Osteoblast (primary cell): ENCODE data around the gene WSCD1. TPM values are rescaled to one million over a fixed set of nuclear protein-coding genes. Genes with fewer than 3 reads are reported as not detected.

Experiments
- DNase-seq: peaks from one replicate; pipeline ENCODE4 v3.0.0; 2011; ENCODE audit warnings: low spot score, mixed read lengths; ENCODE audit not compliant: insufficient read length; ENCODE audit errors: missing footprints
- H2AFZ ChIP-seq: 2 replicates; pipeline ENCODE4 v1.6.0; 2011; ENCODE audit warnings: mild to moderate bottlenecking, low read length
- H3K27ac ChIP-seq: 2 replicates; pipeline ENCODE4 v1.5.1; 2011; ENCODE audit warnings: mild to moderate bottlenecking, low read depth, low read length, moderate library complexity
- H3K27me3 ChIP-seq: 2 replicates; pipeline ENCODE4 v1.6.0; 2012; ENCODE audit warnings: mild to moderate bottlenecking, control low read depth, inconsistent platforms, low read length, moderate library complexity; ENCODE audit not compliant: insufficient read depth
- H3K36me3 ChIP-seq: 2 replicates; pipeline ENCODE4 v1.5.1; 2011; ENCODE audit warnings: mild to moderate bottlenecking, low read length, control low read depth, moderate library complexity; ENCODE audit not compliant: insufficient read depth
- H3K4me1 ChIP-seq: 2 replicates; pipeline ENCODE4 v1.5.1; 2011; ENCODE audit warnings: mild to moderate bottlenecking, low read length, control low read depth, moderate library complexity; ENCODE audit not compliant: insufficient read depth
- H3K4me2 ChIP-seq: 2 replicates; pipeline ENCODE4 v1.6.0; 2011; ENCODE audit warnings: mild to moderate bottlenecking, low read length; ENCODE audit not compliant: insufficient read depth
- H3K4me3 ChIP-seq: fragments of 200-600 bp; sonication (generic); 3 replicates; pipeline ENCODE4 v1.5.1; 2012; ENCODE audit warnings: mild to moderate bottlenecking, low read length, inconsistent platforms; ENCODE audit not compliant: insufficient read depth
- H3K79me2 ChIP-seq: 2 replicates; pipeline ENCODE4 v1.6.0; 2012; ENCODE audit warnings: mild to moderate bottlenecking, low read length, control low read depth, inconsistent platforms; ENCODE audit not compliant: insufficient read depth
- H3K9me3 ChIP-seq: 2 replicates; pipeline ENCODE4 v1.5.1; 2011; ENCODE audit warnings: low read depth, low read length, control low read depth
- H4K20me1 ChIP-seq: 2 replicates; pipeline ENCODE4 v1.6.0; 2012; ENCODE audit warnings: mild to moderate bottlenecking, low read length, control low read depth; ENCODE audit not compliant: insufficient read depth
- total RNA-seq: library from RNA; depleted of rRNA; stranded (reverse); fragments of >200 nt; gene quantifications from 2 replicates; pipeline ENCODE4 v1.2.3, GENCODE V29; 2012
- TF ChIP-seq, protein P1 (sequence below): IDR thresholded peaks from 2 replicates; pipeline ENCODE4 v1.5.1; 2011; ENCODE audit warnings: mild to moderate bottlenecking, low read depth, low read length, moderate library complexity; ENCODE audit errors: extremely low read depth

Gene WSCD1
- total RNA-seq, 1 donor = not detected

DNA sequence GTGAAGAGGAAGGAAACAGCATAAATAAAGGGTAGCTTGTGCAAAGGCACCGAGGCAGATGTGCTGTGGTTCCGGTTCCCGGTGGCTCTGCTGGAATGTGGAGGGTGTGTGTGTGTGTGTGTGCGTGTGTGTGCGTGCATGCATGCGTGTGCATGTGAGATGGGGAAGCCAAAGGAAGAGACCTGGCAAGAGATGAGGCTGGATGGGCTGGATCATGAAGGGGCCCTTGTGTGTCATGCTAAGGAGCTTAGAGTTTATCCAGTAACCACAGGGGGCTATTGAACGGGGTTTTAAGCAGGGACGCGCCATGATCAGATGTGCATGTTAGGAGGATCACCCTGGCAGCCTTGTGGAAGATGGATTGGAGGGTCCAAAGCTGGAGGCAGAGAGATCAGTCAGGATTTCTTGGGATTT lies 8.3 kb downstream of the WSCD1 start:
- DNase-seq = no peak
- Histone ChIP-seq H3K27me3 (no peaks in the 10 kb centered on the region), H3K9me3 (no peaks in the 10 kb centered on the region), H3K27ac (no peak overlapping the region), H3K4me1 (no peaks in the 10 kb centered on the region), H3K36me3 (no peaks in the 10 kb centered on the region), H3K4me3 (no peak overlapping the region), H3K79me2 (no peaks in the 10 kb centered on the region), H4K20me1 (no peaks in the 10 kb centered on the region), H2AFZ (no peak overlapping the region), H3K4me2 (no peak overlapping the region)
- TF ChIP-seq, protein P1, sequence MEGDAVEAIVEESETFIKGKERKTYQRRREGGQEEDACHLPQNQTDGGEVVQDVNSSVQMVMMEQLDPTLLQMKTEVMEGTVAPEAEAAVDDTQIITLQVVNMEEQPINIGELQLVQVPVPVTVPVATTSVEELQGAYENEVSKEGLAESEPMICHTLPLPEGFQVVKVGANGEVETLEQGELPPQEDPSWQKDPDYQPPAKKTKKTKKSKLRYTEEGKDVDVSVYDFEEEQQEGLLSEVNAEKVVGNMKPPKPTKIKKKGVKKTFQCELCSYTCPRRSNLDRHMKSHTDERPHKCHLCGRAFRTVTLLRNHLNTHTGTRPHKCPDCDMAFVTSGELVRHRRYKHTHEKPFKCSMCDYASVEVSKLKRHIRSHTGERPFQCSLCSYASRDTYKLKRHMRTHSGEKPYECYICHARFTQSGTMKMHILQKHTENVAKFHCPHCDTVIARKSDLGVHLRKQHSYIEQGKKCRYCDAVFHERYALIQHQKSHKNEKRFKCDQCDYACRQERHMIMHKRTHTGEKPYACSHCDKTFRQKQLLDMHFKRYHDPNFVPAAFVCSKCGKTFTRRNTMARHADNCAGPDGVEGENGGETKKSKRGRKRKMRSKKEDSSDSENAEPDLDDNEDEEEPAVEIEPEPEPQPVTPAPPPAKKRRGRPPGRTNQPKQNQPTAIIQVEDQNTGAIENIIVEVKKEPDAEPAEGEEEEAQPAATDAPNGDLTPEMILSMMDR = no peak

DNA sequence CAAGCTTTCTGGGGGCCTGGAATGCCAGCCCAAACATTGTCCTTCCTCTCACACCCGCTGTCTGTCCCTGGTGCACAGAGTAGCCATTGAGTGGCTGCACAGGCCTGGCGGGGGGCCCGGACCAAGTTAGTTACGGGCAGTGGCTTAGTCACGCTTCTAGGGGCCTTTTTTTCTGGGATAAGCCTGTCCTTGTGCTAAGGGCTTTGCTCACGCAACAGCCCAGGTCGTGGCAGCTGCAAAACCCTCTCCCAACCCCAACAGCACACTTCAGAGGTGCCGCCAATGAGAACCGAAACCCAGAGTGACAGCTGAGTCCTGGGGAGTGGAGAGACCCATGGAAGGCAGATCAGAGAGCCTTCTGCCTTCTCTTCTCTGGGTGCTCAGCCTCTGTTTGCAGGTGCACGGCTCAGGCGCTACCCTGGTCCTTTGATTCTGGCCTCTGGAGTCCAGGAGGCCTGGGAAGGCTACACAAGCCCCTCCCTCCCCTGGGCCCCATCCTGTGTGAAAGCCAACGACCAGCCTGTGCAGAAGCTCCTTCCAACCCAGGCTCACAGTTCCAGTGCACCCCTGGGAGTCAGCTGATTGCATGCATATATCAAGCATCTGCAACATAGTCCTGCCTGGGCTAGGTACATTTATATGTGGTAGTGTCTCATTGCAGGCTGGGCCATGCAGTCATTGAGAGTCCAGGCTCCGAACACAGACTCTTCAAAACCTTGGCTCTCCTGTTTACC lies 9.1 kb downstream of the WSCD1 start:
- Histone ChIP-seq H3K4me3 (no peak overlapping the region), H3K79me2 (no peaks in the 10 kb centered on the region), H3K36me3 (no peaks in the 10 kb centered on the region), H3K4me1 (no peaks in the 10 kb centered on the region), H2AFZ (no peak overlapping the region), H3K27me3 (peaks cover 2% of the 10 kb centered on the region), H3K4me2 (no peak overlapping the region), H3K27ac (no peak overlapping the region), H3K9me3 (no peaks in the 10 kb centered on the region), H4K20me1 (no peaks in the 10 kb centered on the region)
- TF ChIP-seq, protein P1 = no peak
- no peak for DNase-seq

DNA sequence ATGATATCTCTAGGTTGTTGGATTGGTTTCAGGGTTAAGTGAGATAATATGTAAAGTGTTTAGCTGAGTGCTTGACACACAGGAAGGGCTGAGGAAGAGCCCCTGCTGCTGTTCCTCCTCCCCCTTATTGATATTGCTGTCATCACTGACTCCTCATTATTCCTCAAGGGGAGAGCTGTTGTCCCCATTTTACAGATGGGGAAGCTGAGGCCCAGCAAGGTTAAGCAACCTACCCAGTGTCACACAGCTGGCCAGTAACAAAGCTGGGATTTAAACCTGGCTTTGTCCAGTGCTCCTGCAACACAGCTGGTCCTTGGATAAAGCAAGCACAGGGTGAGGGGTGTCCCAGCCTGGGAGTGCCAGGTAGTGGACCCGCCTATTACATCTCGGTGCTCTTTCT lies 9.8 kb downstream of the WSCD1 start:
- H3K4me2 ChIP-seq = no peak overlapping the region
- no peak for DNase-seq
- H2AFZ ChIP-seq = no peak overlapping the region
- H3K4me3 ChIP-seq = no peak overlapping the region
- no peaks in the 10 kb centered on the region for H3K36me3 ChIP-seq
- no peaks in the 10 kb centered on the region for H3K79me2 ChIP-seq
- H4K20me1 ChIP-seq = no peaks in the 10 kb centered on the region
- H3K27ac ChIP-seq = no peak overlapping the region
- H3K4me1 ChIP-seq = no peaks in the 10 kb centered on the region
- TF ChIP-seq, protein P1 = no peak
- H3K9me3 ChIP-seq = no peaks in the 10 kb centered on the region
- peaks cover 7% of the 10 kb centered on the region for H3K27me3 ChIP-seq

DNA sequence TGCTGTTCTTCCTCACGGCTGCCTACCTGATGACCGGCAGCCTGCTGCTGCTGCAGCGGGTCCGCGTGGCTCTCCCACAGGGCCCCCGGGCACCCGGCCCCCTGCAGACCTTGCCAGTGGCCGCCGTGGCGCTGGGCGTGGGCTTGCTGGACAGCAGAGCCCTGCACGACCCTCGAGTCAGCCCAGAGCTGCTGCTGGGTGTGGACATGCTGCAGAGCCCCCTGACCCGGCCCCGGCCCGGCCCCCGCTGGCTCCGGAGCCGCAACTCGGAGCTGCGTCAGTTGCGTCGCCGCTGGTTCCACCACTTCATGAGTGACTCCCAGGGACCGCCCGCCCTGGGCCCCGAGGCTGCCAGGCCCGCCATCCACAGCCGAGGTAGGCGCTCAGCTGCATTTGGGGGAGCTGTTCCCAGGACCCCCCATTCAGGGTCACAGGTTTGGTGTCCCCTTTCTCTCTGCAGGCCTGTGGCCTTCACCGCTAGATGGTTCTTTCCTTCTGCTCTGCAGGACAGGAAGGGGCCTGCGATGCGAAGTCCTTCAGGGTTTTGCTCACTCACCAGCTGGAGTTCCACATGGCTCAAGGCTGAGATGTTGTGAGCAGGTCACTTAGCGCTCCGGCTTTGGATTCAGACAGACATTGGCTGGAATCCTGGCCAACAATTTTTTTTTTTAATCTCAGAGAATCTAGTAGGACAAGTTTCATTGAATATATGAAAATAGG lies 10.7 kb downstream of the WSCD1 start:
- Histone ChIP-seq H3K36me3 (no peaks in the 10 kb centered on the region), H3K9me3 (no peaks in the 10 kb centered on the region), H3K27me3 (peaks cover 9% of the 10 kb centered on the region), H3K79me2 (no peaks in the 10 kb centered on the region), H4K20me1 (no peaks in the 10 kb centered on the region), H3K4me1 (no peaks in the 10 kb centered on the region), H3K4me3 (no peak overlapping the region), H2AFZ (no peak overlapping the region), H3K27ac (no peak overlapping the region), H3K4me2 (no peak overlapping the region)
- TF ChIP-seq, protein P1 = no peak
- peak; percentile 67 for DNase-seq
